ENCODE measurements around the gene UVSSA.

The UVSSA gene

GRCh38 chr4:1398681-1399507, 51.9 kb downstream of the UVSSA start:
- no peak for DNase-seq

GRCh38 chr4:1399508-1400190, 52.6 kb downstream of the UVSSA start:
- DNase-seq = no peak

GRCh38 chr4:1400191-1400805, 53.3 kb downstream of the UVSSA start:
- DNase-seq = no peak

GRCh38 chr4:1400831-1401408, 53.9 kb downstream of the UVSSA start:
- DNase-seq = no peak

GRCh38 chr4:1401409-1402020, 54.5 kb downstream of the UVSSA start:
- no peak for DNase-seq

- no peak for DNase-seq
Observed at GRCh38 chr4:1402021-1402515, 55.1 kb downstream of the UVSSA start.

GRCh38 chr4:1402516-1403091, 55.6 kb downstream of the UVSSA start:
- DNase-seq = no peak

GRCh38 chr4:1403177-1403583, 56.2 kb downstream of the UVSSA start:
- no peak for DNase-seq

GRCh38 chr4:1403591-1404572, 56.9 kb downstream of the UVSSA start:
- DNase-seq = no peak

GRCh38 chr4:1404573-1405253, 57.7 kb downstream of the UVSSA start:
- no peak for DNase-seq

- DNase-seq = no peak
Observed at GRCh38 chr4:1405254-1405635, 58.2 kb downstream of the UVSSA start.

- DNase-seq = no peak
Observed at GRCh38 chr4:1405636-1406393, 58.8 kb downstream of the UVSSA start.

- DNase-seq = no peak
Observed at GRCh38 chr4:1406394-1406980, 59.5 kb downstream of the UVSSA start, which contains the start of gene NKX1-1. Gene NKX1-1, minus strand, starts transcription at chr4:1406442. Its CDS starts 0 bp downstream, at chr4:1406442.

GRCh38 chr4:1406981-1407656, 60.1 kb downstream of the UVSSA start:
- no peak for DNase-seq

GRCh38 chr4:1407657-1408333, 60.8 kb downstream of the UVSSA start:
- no peak for DNase-seq

GRCh38 chr4:1408418-1408817, 61.4 kb downstream of the UVSSA start:
- DNase-seq = no peak

- no peak for DNase-seq
Observed at GRCh38 chr4:1409079-1409478, 62.1 kb downstream of the UVSSA start.
